ENCODE data around the gene SAFB2. TPM values are rescaled to one million over a fixed set of nuclear protein-coding genes. Genes with fewer than 3 reads are reported as not detected.
A peak's percentile ranks its signal among the peaks of the same experiment; 100 is the strongest.
"Not testable (repeated sequence)": the region's sequence is repeated elsewhere in the genome, so short reads cannot be mapped to it uniquely, and the experiment has no call there.

Gene SAFB2
- total RNA-seq, 1 experiment from 2014 or later: 98.6 TPM

DNA sequence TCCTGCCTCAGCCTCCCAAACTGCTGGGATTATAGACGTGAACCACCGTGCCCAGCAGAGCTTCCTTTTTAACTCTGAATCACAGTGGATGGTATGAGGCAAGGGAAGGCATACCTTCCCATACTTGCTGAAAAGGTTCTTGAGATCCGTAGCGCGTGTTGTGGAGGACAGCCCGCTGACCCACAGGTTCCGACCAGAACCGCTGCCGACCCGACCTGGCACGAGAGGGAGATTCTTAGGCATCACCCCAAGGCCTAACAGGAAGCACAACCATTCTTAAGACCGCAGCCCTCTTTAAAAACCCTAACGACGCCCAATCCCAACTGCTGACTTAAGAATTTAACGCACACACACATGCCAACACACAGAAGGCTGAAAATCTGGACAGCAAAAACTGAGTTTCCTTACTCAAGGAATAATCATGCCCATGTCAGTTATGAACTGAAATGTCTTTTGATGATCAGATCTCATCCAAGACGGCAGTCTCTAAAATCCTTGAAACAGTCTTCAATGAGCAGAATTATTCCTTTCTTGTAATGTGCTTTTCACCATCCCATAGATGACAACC lies 12.6 kb downstream of the SAFB2 start:
- no peak for DNase-seq (ENCODE audit: unreplicated experiment)
- ChIA-PET POLR2A (interaction anchor here (0.7 to 0.8 kb wide), 2 partner anchors 10 to 13 kb away, joined by 3 read pairs; partner anchors contain the start of genes SAFB and SAFB2), CTCF (interaction anchor here (0.9 kb wide), 1 partner anchor 11 kb away, joined by 4 read pairs; no protein-coding TSS in a partner anchor)
- peaks cover 95% of the 10 kb centered on the region for H3K36me3 Mint-ChIP-seq (ENCODE audit: insufficient read depth, unreplicated experiment)
- H3K9me3 Mint-ChIP-seq (ENCODE audit: unreplicated experiment): no peaks in the 10 kb centered on the region
- H3K4me1 Mint-ChIP-seq (ENCODE audit: insufficient read depth, unreplicated experiment): no peaks in the 10 kb centered on the region
- H3K27ac Mint-ChIP-seq (ENCODE audit: low read depth, unreplicated experiment): no peak overlapping the region
- H3K27me3 Mint-ChIP-seq (ENCODE audit: insufficient read depth, unreplicated experiment): no peaks in the 10 kb centered on the region
- TF ChIP-seq, protein P1, sequence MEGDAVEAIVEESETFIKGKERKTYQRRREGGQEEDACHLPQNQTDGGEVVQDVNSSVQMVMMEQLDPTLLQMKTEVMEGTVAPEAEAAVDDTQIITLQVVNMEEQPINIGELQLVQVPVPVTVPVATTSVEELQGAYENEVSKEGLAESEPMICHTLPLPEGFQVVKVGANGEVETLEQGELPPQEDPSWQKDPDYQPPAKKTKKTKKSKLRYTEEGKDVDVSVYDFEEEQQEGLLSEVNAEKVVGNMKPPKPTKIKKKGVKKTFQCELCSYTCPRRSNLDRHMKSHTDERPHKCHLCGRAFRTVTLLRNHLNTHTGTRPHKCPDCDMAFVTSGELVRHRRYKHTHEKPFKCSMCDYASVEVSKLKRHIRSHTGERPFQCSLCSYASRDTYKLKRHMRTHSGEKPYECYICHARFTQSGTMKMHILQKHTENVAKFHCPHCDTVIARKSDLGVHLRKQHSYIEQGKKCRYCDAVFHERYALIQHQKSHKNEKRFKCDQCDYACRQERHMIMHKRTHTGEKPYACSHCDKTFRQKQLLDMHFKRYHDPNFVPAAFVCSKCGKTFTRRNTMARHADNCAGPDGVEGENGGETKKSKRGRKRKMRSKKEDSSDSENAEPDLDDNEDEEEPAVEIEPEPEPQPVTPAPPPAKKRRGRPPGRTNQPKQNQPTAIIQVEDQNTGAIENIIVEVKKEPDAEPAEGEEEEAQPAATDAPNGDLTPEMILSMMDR (IDR thresholded peaks at IDR 0.05; ENCODE audit: unreplicated experiment): no peak
- intact Hi-C loops (cut with micrococcal nuclease): no loop called here
- no TSS peak for BruUV-seq (replicated peaks)
- H3K4me3 Mint-ChIP-seq (ENCODE audit: unreplicated experiment): no peak overlapping the region

DNA sequence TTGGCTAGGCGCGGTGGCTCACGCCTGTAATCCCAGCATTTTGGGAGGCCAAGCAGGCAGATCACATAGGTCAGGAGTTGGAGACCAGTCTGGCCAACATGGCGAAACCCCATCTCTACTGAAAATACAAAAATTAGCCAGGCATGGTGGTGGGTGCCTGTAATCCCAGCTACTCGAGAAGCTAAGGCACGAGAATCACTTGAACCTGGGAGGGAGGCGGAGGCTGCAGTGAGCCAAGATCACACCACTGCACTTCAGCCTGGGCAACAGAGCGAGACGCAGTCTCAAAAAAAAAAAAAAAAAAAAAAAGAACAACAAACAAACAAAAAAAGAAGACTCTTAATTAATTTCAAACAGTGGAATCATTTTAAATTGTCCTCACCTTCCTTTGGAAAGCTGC lies 13.8 kb downstream of the SAFB2 start:
- peaks cover 95% of the 10 kb centered on the region for H3K36me3 Mint-ChIP-seq (ENCODE audit: insufficient read depth, unreplicated experiment)
- H3K27ac Mint-ChIP-seq (ENCODE audit: low read depth, unreplicated experiment); H3K27me3 Mint-ChIP-seq (ENCODE audit: insufficient read depth, unreplicated experiment); DNase-seq (ENCODE audit: unreplicated experiment); CTCF ChIA-PET; POLR2A ChIA-PET; intact Hi-C loops (cut with micrococcal nuclease); H3K9me3 Mint-ChIP-seq (ENCODE audit: unreplicated experiment); H3K4me1 Mint-ChIP-seq (ENCODE audit: insufficient read depth, unreplicated experiment); H3K4me3 Mint-ChIP-seq (ENCODE audit: unreplicated experiment); BruUV-seq (replicated peaks): not testable (repeated sequence)

DNA sequence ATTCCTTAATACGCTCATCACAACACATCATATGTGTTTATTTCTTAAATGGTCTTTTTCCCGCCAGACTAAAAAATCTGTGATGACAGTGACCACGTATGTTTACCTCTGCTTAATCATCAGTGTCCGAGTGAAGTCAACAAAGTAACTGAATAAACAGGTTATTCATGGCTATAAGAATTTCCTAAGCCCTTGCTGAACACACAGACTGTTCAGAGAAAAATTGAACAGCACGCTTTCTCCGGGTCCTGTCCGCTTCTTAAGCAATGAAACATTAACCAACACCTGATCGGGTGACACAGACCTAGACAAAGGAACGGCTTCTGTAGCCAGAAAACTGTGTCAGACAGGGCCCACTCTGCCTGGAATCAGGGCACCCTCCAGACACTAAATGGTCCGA lies 14.3 kb downstream of the SAFB2 start:
- H3K4me1 Mint-ChIP-seq (ENCODE audit: insufficient read depth, unreplicated experiment): no peaks in the 10 kb centered on the region

DNA sequence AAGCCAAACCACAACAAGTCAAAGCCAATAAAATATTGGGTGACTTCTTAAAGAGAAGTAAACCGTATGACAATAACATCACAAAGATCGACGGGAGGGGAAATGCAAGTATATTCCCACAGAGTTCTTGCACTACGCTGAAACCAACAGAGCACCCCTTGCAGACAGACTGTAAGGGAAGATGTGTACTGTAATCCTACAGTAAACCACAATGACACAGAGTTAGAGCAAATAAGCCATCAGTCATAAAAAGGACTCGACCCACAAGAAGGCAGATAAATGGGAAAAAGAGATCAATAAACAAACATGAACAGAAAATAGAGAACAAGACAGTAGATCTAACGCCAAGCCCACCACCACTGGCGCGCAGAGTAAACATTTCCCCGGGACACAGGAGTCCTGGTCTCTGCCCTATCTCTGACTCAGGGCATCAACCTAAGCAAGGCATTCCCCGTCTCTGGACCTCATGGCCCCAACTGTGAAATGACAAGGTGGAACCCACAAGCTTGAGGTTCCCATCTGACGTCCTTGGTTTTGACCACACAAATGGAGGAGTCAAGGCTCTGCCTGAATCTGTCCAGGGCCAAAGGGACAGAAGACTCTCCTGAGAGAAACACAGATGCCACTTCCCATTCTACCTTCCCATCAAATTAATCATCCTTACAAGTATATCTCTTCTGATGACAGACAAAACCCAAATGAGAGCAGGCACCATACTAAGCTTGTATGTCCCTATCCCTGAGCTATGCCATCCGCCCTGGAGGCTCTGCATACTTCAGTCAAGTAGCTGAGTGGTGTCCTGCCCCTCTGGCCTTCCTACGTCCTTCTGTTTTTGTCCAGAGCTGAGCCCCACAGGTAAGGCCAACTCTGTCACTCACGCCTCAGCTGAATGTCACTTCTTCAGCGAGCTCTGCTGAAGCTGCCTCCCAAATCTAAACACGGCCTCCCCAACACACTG lies 15.0 kb downstream of the SAFB2 start:
- Mint-ChIP-seq H3K4me3 (ENCODE audit: unreplicated experiment) (no peak overlapping the region), H3K4me1 (ENCODE audit: insufficient read depth, unreplicated experiment) (no peaks in the 10 kb centered on the region), H3K9me3 (ENCODE audit: unreplicated experiment) (no peaks in the 10 kb centered on the region), H3K36me3 (ENCODE audit: insufficient read depth, unreplicated experiment) (peaks cover 95% of the 10 kb centered on the region), H3K27me3 (ENCODE audit: insufficient read depth, unreplicated experiment) (no peaks in the 10 kb centered on the region), H3K27ac (ENCODE audit: low read depth, unreplicated experiment) (peak overlapping the region; percentile 8)
- no TSS peak for BruUV-seq (replicated peaks)
- intact Hi-C loops (cut with micrococcal nuclease): no loop called here
- CTCF ChIA-PET: no interaction called here
- no peak for DNase-seq (ENCODE audit: unreplicated experiment)
- POLR2A ChIA-PET: interaction anchor here (1.0 kb wide), 1 partner anchor 13 kb away, joined by 3 read pairs; no protein-coding TSS in a partner anchor
- TF ChIP-seq, protein P1 (IDR thresholded peaks at IDR 0.05; ENCODE audit: unreplicated experiment): no peak

More for the DNA sequence above, 14.3 kb downstream of the SAFB2 start:
- intact Hi-C loops (cut with micrococcal nuclease): no loop called here
- H3K36me3 Mint-ChIP-seq (ENCODE audit: insufficient read depth, unreplicated experiment): peaks cover 95% of the 10 kb centered on the region
- no peak for DNase-seq (ENCODE audit: unreplicated experiment)
- H3K27me3 Mint-ChIP-seq (ENCODE audit: insufficient read depth, unreplicated experiment): no peaks in the 10 kb centered on the region
- CTCF ChIA-PET: no interaction called here
- no peak overlapping the region for H3K4me3 Mint-ChIP-seq (ENCODE audit: unreplicated experiment)
- no TSS peak for BruUV-seq (replicated peaks)
- TF ChIP-seq, protein P1 (IDR thresholded peaks at IDR 0.05; ENCODE audit: unreplicated experiment): no peak
- no peaks in the 10 kb centered on the region for H3K9me3 Mint-ChIP-seq (ENCODE audit: unreplicated experiment)
- POLR2A ChIA-PET: interaction anchor here (1.0 kb wide), 1 partner anchor 13 kb away, joined by 3 read pairs; no protein-coding TSS in a partner anchor
- peak overlapping the region; percentile 8 for H3K27ac Mint-ChIP-seq (ENCODE audit: low read depth, unreplicated experiment)

Measured in MCF 10A (cell line).